Renal cortical epithelial cell (primary cell): ENCODE data around the gene PDE4B. TPM values are rescaled to one million over a fixed set of nuclear protein-coding genes. Genes with fewer than 3 reads are reported as not detected.
"Not testable (repeated sequence)": the region's sequence is repeated elsewhere in the genome, so short reads cannot be mapped to it uniquely, and the experiment has no call there.

ENCODE experiments used
- DNase-seq: peaks from one replicate; pipeline ENCODE4 v3.0.0-alpha.2; 2011; ENCODE audit warnings: low read depth
- total RNA-seq: library from RNA; depleted of rRNA; stranded (reverse); fragments of >200 nt; gene quantifications from 2 replicates; pipeline ENCODE4 v1.2.3, GENCODE V29; 2014

Gene PDE4B
- total RNA-seq, 1 donor from 2014 or later = 0.70 TPM

DNA sequence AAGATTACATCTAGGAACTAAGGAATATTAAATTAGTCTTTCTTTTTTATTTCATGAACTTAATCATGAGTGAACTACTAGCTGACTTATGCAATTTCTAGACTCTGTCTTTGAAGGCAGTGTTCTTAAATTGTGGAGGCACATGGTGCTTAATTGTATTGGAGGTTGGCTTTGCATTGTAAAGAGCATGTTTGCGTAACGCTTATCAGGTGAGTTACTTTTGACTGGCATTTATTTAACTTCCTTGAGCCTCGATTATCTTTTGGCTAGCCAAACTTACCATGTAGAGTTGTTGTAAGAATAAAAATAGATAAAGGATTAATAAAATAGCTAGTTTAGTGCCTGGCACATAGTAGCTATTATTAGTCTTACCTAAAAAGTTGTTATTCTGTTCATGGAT is 262.4 kb downstream of the PDE4B start:
- no peak for DNase-seq

DNA sequence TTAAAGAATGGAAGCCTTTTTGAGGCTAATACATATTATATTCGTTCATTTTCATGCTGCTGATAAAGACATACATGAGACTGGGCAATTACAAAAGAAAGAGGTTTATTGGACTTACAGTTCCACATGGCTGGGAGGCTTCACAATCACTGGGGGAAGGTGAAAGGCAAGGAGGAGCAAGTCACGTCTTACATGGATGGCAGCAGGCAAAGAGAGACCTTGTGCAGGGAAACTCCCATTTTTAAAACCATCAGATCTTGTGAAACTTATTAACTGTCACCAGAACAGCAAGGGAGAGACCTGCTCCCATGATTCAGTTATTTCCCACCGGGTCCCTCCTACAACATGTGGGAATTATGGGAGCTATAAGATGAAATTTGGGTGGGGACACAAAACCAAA is 264.8 kb downstream of the PDE4B start:
- not testable (repeated sequence) for DNase-seq

DNA sequence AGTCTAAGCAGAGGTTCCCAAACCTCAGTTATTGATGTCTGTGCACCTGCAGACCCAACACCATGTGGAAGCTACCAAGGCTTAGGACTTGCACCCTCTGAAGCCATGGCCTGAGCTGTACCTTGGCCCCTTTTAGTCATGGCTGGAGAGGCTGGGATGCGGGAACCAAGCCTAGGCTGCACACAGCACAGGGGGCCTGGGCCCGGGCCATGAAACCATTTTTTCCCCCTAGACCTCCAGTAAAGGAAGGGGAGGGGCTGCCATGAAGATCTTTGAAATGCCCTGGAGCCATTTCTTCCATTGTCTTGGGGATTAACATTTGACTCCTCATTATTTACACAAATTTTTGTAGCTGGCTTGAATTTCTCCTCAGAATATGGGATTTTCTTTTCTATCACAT is 265.9 kb downstream of the PDE4B start:
- DNase-seq = no peak

DNA sequence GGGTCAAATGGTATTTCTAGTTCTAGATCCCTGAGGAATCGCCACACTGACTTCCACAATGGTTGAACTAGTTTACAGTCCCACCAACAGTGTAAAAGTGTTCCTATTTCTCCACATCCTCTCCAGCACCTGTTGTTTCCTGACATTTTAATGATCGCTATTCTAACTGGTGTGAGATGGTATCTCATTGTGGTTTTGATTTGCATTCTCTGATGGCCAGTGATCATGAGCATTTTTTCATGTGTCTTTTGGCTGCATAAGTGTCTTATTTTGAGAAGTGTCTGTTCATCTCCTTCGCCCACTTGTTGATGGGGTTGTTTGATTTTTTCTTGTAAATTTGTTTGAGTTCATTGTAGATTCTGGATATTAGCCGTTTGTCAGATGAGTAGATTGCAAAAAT is 274.5 kb downstream of the PDE4B start:
- DNase-seq = not testable (repeated sequence)

DNA sequence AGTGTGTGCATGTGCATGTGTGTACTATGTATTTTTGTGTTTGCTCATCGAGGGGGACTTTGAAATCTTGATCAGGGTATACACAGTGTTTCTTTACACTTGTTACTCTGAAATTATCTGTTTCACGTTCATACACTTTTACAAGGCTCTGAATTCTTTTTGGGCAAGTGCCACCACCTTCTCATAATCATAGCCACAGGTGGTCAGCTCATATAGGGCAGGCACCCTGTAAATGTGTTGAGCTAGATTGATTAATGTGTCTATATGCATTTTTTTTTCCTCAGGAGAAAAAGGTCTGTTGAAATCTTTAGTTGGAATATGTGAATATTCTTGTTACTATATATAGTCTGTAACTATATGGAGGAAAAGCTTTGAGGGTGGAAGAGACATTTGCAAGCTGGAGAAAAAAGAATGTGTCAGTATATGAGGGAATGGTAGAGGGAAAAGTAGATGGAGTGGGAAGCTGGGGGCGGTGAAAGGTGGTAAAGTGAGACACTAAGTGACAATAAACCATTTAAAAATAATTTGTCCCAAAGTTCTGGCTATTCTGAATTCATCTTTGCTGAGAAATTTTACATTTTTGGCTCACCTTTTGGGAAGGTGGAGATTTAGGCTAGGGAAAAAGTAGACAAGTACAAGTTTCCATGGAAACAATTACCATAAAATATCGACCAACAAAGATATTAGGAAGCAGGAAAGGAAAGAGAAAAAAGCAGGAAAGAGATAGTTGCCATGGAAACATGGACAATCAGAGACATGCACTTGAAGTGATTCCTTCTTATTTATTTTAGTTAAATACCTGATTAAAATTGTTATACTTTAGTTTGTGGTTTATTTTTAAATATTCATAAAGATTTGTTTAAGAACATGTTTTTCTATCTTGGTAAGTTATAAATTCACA is 277.5 kb downstream of the PDE4B start:
- DNase-seq = no peak

DNA sequence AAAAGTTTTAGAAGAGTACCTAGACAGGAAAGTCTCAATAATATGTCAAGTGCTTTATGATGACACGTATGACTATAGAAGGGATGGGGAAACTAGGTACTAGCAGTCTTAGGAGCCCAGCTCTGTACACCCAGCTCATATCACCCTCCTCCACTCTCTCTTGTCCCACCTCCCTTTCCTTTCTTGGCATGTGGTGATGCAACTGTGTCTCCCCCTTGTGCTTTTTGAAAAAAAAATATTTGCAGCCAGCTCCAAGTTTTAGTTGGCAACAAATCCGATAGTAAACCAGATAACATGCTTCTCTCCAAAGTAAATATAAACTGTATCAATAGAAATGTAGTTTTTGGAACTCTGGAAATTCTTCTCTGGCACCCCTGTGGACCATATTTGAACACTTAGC is 280.7 kb downstream of the PDE4B start:
- DNase-seq = no peak

DNA sequence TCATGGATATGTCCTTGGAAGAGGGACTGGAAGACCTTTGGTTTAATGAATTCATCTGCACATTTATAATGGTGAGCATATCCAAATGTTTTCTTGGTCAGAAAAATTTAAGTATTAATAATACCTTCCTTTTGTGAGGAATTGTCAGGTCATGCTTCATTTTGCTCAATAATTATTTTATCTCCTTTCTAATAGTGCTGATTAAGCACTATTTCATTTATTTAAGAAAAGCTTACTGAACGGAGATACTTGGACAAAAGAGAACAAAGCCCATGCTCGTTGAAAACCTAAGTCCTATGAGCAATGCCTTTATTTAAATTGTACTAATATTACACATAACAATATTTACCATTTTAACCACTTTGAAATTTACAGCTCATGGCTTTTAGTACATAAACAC is 281.5 kb downstream of the PDE4B start:
- no peak for DNase-seq

DNA sequence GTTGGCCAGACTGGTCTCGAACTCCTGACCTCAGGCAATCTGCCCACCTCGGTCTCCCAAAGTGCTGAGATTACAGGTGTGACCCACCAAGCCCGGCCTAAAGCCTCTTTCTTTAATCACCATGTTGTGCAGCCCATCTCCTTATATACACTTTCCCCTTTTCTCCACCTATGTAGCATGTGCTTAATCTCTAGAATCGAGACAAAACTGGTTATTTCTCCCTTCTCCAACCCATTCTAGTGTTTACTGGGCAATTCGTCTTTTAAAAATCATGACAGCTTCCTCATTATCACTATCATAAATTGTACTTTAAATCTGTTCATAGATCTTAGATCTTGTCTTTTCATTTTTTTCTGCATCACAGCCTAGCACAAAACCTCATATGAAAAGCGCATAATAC is 285.7 kb downstream of the PDE4B start:
- DNase-seq = no peak

DNA sequence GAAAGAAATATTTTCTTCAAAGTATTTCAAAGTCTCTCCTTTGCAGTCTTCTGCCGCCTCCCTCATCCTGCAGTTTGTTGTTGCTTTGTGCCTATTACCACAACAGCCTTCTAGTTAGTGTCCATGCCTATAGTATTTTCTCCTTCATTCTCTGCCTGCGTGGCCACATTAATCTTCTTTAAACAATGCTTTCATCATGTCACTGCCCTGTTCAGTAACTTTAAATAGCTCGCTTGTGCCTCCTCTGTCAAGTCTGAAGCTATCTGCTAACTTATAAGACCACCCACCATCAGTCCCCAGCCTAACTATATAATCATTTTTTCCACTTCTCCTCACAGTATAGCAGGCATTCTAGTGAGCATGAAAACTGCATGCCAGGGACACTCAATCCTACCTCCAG is 290.3 kb downstream of the PDE4B start:
- DNase-seq = no peak

DNA sequence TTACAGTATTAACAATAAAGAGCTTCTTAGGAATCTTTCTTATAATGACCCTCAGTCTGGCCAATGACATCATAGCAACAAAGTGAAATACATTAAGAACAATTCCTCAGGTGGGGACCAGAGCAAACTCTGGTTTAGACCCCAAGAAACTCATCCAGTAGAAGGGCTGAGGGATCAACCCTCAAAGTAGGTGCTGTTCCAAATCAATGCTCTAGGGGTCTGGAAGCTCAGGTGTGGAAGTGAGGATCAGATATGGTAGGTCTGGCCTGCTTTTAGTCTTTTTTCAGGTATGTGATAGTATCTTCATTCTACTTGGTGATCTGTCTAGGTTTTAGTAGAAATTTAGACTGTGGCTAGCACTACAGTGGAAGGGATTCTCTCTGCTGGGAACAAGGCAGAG is 291.7 kb downstream of the PDE4B start:
- DNase-seq = no peak

DNA sequence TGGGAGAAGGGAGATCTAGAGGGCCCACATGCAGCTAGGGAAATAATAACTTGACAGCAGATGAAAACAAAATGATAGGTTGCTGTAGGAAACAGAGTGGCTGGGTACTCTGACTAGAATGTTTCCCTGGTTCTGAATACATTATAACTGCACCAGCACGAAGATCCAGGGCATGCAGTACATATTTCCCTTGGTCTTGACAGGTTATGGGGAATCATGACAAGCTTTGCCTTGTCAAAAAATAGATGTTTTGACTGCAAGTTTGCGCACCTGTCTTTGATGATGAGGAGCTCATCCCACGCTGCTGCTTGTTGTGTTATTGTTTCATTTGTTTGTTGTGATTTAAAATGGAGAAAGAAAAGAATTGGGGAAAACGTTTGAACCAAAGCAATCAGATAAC is 292.9 kb downstream of the PDE4B start:
- DNase-seq = no peak

DNA sequence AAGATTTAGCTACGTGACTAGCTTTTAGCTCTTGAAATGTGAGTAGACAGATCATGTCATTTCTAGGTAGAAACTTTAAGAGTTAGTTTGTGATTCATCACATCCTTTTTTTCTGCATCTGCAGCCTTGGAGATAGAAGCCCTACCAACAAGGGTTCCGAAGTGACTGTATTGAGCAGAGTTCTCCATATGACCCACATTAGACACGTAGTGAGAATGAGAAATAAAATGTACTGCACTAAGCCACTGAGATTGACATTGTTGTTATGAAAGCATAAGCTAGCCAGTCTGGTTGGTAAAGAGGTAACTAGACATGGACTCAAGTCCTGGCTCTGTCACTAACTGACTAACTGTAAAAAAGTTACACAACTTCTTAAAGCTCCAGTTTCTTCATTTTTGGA is 296.1 kb downstream of the PDE4B start:
- DNase-seq = no peak

DNA sequence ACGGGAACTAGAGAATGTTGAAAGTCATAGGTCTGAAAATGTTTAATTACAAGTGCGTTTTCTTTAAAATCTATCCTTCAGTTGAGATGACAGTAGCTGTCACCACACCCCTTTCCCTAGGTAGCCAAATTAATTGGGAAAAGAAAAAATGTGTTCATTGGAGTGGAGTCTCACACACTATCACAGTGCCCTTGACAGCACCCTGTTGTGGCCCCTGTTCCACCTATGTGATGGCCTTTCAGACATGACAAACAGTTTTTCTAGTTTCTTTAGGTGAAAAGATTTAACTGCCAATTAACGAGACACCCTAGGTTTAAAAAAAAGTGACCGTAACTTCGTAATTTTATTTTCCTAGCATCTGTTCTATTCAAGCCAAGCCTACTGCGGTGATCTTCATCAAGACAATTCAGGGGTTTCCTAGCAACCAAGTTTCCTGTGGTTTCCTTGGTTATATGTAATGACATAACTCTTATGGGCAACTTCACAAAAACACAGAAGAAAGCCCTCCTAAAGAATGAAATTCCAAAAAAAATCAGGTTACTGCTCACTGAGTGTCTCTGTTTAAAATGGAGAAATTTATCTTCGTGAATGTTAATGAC is 298.3 kb downstream of the PDE4B start:
- DNase-seq = no peak

DNA sequence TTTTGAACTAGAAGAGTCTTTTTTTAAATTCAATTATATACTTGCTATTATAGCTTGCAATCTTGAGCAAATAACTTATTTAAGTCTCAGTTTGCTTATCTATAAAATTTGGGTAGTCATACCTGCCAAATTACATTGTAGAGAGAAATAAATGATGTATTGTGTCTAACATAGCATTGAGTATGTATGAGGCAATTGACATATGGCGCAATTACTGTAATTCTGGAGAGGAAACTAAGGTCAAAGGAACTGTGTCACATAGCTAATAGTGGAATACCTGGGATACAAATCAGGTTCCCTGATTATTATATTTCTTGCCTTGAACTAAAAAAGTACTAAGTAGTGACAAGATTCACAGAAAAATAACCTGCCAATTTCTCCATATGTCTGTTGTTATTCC is 302.5 kb downstream of the PDE4B start:
- no peak for DNase-seq

DNA sequence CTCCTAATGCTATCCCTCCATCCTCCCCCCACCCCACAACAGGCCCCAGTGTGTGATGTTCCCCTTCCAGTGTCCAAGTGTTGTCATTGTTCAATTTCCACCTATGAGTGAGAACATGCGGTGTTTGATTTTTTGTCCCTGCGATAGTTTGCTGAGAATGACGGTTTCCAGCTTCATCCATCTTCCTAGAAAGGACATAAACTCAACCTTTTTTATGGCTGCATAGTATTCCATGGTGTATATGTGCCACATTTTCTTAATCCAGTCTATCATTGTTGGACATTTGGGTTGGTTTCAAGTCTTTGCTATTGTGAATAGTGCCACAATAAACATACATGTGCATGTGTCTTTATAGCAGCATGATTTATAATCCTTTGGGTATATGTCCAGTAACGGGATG is 308.3 kb downstream of the PDE4B start:
- not testable (repeated sequence) for DNase-seq

DNA sequence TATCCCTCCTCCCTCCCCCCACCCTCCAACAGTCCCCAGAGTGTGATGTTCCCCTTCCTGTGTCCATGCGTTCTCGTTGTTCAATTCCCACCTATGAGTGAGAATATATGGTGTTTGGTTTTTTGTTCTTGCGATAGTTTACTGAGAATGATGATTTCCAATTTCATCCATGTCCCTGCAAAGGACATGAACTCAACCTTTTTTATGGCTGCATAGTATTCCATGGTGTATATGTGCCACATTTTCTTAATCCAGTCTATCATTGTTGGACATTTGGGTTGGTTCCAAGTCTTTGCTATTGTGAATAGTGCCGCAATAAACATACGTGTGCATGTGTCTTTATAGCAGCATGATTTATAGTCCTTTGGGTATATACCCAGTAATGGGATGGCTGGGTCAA is 311.4 kb downstream of the PDE4B start:
- DNase-seq = not testable (repeated sequence)

DNA sequence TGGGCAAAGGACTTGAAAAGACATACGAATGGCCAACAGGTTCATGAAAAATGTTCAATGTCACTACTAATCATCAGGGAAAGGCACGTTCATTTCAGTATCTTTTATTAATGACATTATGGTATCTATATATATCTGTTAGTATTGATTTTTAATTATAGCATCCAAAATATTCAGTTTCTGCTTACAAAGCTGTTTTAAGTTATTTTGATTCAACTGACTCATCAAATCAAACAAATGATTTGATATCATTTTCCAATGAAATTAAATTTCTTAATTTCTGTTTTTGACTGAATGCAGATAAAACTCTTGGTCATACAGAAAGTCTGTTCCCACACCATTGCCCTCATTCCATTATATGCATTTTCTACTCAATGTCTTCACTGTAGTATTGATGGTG is 315.9 kb downstream of the PDE4B start:
- DNase-seq = no peak

DNA sequence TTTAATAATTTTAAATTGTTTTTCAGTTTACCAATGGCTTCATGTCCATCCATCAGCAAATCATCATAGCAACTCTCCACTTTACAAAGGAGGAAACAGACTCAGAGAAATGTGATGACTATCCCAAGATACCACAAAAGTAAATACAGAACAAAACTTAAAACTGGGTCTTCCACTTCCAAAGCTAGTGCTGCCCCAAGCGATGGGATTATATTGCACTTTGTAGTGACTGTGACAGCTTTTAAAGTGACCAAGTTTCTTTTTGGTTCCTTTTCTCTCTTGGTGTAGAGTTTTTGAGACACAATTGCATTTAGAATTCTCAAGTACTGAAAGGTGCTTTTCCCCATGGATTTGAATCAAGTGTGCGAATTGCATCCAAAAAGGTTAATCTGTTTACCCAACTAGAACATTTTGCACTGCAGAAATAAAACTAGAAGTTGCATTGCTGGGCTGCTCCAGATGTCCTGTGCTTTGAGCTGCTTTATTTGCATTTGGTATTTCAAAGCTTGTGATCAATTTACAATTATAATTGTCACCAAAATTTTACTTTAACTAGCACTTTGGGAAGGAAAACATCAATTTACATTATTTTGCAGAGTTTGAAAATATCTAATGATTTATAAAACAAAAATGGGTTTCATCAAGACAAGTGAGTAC is 320.2 kb downstream of the PDE4B start:
- no peak for DNase-seq

DNA sequence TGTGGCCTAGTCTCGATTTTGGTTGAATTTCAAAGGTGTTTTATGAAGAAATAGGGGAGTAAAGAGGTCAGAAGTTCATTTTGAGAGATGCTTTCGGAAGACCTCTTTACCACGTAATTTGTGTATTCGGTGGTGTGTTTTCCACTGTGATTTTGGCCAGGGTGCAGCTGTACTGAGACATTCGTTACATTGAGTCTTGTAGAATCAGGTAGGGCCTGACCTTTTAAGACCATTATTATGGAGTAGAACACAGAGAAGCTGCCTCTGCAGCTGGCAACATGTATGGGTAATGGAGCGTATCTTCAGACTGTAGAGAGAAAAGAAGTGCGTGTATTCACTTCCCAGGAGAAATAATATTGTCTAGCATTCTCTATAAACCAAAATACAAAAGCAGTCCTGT is 326.5 kb downstream of the PDE4B start:
- DNase-seq = no peak

DNA sequence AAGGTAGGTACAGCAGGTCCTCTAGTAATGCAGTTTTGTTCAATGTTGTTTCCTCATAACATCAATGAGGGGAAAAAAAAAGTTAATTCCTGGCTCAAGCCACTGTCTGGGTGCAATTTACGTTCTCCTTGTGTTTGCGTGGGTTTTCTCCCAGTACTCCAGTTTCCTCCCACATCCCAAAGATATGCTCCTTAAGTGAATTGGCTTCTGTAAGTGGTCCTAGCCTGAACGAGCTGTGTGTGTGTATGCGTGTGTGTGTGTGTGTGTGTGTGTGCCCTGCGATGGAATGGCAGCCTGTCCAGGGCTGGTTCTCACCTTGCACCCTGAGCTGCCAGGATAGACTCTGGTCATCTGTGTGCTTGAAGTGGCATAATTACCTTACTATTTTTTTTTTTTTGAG is 332.0 kb downstream of the PDE4B start:
- DNase-seq = no peak

DNA sequence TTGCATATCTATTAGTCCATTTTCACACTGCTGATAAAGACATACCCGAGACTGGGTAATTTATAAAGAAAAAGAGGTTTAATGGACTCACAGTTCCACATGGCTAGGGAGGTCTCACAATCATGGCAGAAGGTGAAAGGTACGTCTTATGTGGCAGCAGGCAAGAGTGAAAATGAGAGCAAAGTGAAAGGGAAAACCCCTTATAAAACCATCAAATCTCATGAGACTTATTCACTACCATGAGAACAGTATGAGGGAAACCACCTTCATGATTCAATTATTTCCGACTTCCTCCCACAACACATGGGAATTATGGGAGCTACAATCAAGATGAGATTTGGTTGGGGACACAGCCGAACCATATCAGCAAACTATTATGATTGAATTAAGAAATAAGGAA is 335.9 kb downstream of the PDE4B start:
- DNase-seq = not testable (repeated sequence)

DNA sequence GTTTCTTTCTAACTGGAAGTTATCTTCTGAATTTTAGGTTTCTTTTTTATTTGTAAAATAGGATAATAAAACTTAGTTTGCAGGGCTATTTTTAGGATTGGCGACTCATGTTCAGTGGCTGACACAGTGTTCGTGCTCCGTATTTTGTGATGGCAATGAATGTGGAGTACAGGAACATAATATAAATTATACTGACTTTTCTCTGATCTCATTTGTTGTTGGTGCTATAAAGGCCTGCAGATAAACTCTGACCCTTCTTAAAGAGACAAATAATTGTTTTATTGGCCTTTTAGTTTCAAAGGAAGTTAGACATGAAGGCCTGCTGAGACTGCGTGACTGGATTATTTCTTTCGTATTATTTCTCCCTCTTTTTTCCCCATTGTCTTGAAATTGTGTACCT is 339.6 kb downstream of the PDE4B start:
- DNase-seq = no peak

DNA sequence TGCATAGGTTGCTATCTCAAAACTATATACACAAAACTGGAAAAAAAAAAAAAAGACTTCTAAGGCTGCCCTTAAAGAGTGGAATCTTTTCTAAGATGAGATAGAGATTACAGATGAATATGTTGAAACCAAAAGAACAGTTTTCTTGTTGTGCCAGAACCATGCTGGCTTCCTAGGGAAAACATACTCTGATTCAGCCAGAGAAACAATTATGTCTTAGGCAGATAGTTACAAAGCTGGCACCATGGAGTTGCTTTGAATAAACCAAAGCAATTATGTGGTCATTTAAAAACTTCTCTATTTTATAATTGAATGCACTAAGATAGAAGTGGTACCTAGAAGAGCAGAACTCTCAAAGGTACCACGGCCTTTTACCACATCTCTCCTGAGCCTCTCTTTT is 341.3 kb downstream of the PDE4B start:
- DNase-seq = no peak
